Calu3 (cell line): ENCODE data around the gene INMT. TPM values are rescaled to one million over a fixed set of nuclear protein-coding genes. Genes with fewer than 3 reads are reported as not detected.

Source experiments
- BruUV-seq: library from RNA; stranded (reverse); fragments of 400-500 nt; replicated peaks from 2 replicates; lab custom pipeline; 2021; lab: Mats Ljungman, UMichigan
- CTCF ChIA-PET: fragments of 300-600 bp; sonication (Branson Sonifier 250); formaldehyde crosslinking; loops from one replicate; lab custom pipeline; 2022; ENCODE audit warnings: antibody characterized with exemption; lab: Charles Lee
- DNase-seq: peaks from one replicate; pipeline ENCODE4 v3.0.0; 2022
- H3K27ac Mint-ChIP-seq: one replicate; pipeline ENCODE4 v1.8.0; 2022; ENCODE audit warnings: mixed read lengths; ENCODE audit not compliant: unreplicated experiment
- H3K27me3 Mint-ChIP-seq: one replicate; pipeline ENCODE4 v1.8.0; 2022; ENCODE audit warnings: mixed read lengths; ENCODE audit not compliant: unreplicated experiment
- H3K36me3 Mint-ChIP-seq: one replicate; pipeline ENCODE4 v1.8.0; 2022; ENCODE audit warnings: mild to moderate bottlenecking, moderate library complexity, mixed read lengths; ENCODE audit not compliant: insufficient read depth, unreplicated experiment
- H3K4me1 Mint-ChIP-seq: one replicate; pipeline ENCODE4 v1.8.0; 2022; ENCODE audit warnings: mild to moderate bottlenecking, low read depth, mixed read lengths; ENCODE audit not compliant: unreplicated experiment
- H3K4me3 Mint-ChIP-seq: one replicate; pipeline ENCODE4 v1.8.0; 2022; ENCODE audit warnings: mild to moderate bottlenecking, low read depth, moderate library complexity, mixed read lengths; ENCODE audit not compliant: unreplicated experiment
- H3K9me3 Mint-ChIP-seq: one replicate; pipeline ENCODE4 v1.8.0; 2022; ENCODE audit warnings: low read depth, mixed read lengths; ENCODE audit not compliant: unreplicated experiment
- intact Hi-C: fragments of 100-400 bp; cut with micrococcal nuclease; formaldehyde crosslinking; loops from one replicate; pipeline ENCODE4 v1.10.0; 2022; ENCODE audit not compliant: unreplicated experiment
- total RNA-seq: library from RNA; stranded (reverse); gene quantifications from 2 replicates; pipeline ENCODE4 v1.2.3, GENCODE V29; 2022
- TF ChIP-seq, protein P1 (sequence below): fragments of 200-600 bp; IDR thresholded peaks from one replicate; pipeline ENCODE4 v1.8.0; 2022; ENCODE audit warnings: antibody characterized with exemption; ENCODE audit not compliant: unreplicated experiment

Gene INMT
- total RNA-seq, 1 experiment from 2014 or later = not detected

DNA sequence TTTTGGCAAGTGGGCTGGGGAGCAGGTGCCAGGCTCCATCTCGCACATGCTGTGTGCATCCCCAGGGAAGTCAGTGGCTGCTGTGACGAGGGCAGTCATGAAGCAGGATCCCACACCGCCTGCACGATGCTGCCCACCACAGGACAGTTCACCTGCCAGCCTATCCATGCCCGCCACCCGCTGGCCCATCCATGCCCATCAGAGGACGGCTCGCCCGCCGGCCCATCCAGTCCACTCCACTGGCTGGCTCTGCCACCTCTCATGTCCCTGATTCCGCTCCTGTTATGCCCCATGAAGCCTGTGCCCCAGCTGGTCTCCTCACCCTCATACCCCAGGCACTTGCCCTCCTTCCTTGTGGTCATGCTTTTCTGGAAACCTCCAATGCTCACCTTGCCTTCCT, 18.2 kb upstream of the INMT start:
- DNase-seq = no peak
- no peaks in the 10 kb centered on the region for H3K36me3 Mint-ChIP-seq
- CTCF ChIA-PET = no interaction called here
- peaks cover 97% of the 10 kb centered on the region for H3K27me3 Mint-ChIP-seq
- BruUV-seq = no TSS peak
- H3K9me3 Mint-ChIP-seq = no peaks in the 10 kb centered on the region
- TF ChIP-seq, protein P1, sequence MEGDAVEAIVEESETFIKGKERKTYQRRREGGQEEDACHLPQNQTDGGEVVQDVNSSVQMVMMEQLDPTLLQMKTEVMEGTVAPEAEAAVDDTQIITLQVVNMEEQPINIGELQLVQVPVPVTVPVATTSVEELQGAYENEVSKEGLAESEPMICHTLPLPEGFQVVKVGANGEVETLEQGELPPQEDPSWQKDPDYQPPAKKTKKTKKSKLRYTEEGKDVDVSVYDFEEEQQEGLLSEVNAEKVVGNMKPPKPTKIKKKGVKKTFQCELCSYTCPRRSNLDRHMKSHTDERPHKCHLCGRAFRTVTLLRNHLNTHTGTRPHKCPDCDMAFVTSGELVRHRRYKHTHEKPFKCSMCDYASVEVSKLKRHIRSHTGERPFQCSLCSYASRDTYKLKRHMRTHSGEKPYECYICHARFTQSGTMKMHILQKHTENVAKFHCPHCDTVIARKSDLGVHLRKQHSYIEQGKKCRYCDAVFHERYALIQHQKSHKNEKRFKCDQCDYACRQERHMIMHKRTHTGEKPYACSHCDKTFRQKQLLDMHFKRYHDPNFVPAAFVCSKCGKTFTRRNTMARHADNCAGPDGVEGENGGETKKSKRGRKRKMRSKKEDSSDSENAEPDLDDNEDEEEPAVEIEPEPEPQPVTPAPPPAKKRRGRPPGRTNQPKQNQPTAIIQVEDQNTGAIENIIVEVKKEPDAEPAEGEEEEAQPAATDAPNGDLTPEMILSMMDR = no peak
- intact Hi-C loops = no loop called here
- H3K4me1 Mint-ChIP-seq = no peaks in the 10 kb centered on the region
- no peak overlapping the region for H3K27ac Mint-ChIP-seq
- no peak overlapping the region for H3K4me3 Mint-ChIP-seq

DNA sequence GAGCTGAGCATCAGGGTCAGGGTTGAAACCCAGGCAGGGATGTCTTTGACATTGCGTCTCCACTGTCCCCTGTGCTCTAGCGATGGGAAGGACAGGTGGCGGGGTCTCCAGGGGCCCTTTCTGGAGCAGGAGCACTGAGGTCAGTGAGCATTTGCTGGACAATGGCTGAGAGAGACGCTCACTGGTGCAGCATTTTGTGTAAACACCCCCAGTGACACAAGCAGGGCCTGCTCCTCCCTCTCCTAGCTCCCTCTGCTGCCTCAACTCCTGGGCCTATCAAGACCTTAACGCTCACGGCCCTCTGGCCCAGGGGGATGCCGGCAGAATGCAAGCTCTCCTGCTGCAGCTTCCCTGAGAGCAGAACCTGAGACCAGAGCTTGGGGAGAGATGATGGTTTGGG, 17.4 kb upstream of the INMT start:
- Mint-ChIP-seq H3K27ac (no peak overlapping the region), H3K9me3 (no peaks in the 10 kb centered on the region), H3K4me3 (no peak overlapping the region), H3K4me1 (no peaks in the 10 kb centered on the region), H3K36me3 (no peaks in the 10 kb centered on the region), H3K27me3 (peaks cover 95% of the 10 kb centered on the region)
- intact Hi-C loops = no loop called here
- DNase-seq = no peak
- TF ChIP-seq, protein P1 = no peak
- BruUV-seq = no TSS peak
- CTCF ChIA-PET = interaction anchor here (0.7 kb wide), 1 partner anchor 30 kb away, joined by 4 read pairs; no protein-coding TSS in a partner anchor

DNA sequence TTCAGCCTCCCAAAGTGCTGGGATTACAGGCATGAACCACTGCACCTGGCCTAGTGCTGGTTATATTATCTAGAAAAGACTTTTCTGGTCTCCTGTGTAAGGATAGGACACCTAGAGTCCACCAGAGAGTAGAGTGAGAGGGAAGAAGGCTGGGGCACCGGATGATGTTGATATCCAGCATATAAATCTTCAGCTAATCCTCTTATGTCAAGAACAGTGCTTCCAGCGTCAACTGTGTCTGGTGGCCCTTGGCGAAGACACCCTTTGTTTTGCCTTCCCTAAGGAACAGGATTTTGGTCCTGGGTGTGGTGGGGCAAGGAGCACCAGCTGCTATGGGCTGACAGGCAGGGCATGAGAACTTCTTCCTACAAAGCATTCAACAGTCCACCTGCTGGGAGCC, 16.3 kb upstream of the INMT start:
- Mint-ChIP-seq H3K4me1 (no peaks in the 10 kb centered on the region), H3K9me3 (no peaks in the 10 kb centered on the region), H3K4me3 (no peak overlapping the region), H3K36me3 (no peaks in the 10 kb centered on the region), H3K27me3 (peaks cover 84% of the 10 kb centered on the region), H3K27ac (no peak overlapping the region)
- no peak for DNase-seq
- BruUV-seq = no TSS peak
- intact Hi-C loops = no loop called here
- CTCF ChIA-PET = interaction anchor here (0.5 kb wide), 1 partner anchor 1826 kb away, joined by 3 read pairs; no protein-coding TSS in a partner anchor
- TF ChIP-seq, protein P1 = no peak

DNA sequence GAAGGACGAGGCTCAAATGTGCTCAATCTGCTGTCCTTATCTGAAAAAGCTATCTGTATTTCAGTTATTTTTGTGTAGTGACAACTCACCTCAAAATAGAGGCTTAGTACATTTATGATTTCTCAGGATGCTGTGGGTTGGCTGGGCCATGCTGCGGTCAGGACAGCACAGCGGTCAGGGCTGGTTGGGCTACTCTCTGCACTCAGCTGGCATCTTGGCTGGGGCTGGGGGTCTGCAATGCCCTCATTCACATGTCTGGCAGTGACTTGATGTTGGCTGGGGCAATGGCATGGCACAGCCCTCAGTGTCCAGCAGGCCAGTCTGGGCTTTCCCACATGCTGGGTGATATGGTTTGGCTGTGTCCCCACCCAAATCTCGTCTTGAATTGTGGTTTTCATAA, 15.6 kb upstream of the INMT start:
- CTCF ChIA-PET = no interaction called here
- no TSS peak for BruUV-seq
- TF ChIP-seq, protein P1 = no peak

More for the DNA sequence above, 15.6 kb upstream of the INMT start:
- H3K27me3 Mint-ChIP-seq = peaks cover 77% of the 10 kb centered on the region
- intact Hi-C loops = no loop called here
- no peaks in the 10 kb centered on the region for H3K36me3 Mint-ChIP-seq
- no peaks in the 10 kb centered on the region for H3K9me3 Mint-ChIP-seq
- no peak overlapping the region for H3K4me3 Mint-ChIP-seq
- H3K4me1 Mint-ChIP-seq = no peaks in the 10 kb centered on the region
- no peak for DNase-seq
- no peak overlapping the region for H3K27ac Mint-ChIP-seq
